ENCODE data around the gene SREK1IP1.

- no peak for TF ChIP-seq CTCF (IDR thresholded peaks at IDR 0.05; ENCODE audit: low read length)
- TF ChIP-seq EZH2phosphoT487 (IDR thresholded peaks at IDR 0.05; ENCODE audit: low read length) = no peak
Measured at GRCh38 chr5:64727150-64727549, 41.3 kb downstream of the SREK1IP1 start.

Data from MM.1S (cell line).